Panc1 (cell line): ENCODE results near the gene LPIN1.

Experiments
- CTCF ChIP-seq: fragments of 450-650 bp; IDR thresholded peaks from 2 replicates; pipeline ENCODE4 v1.5.1; 2017; ENCODE audit warnings: mild to moderate bottlenecking
- REST ChIP-seq, 2 experiments: IDR thresholded peaks; 2 replicates each; pipeline ENCODE4 v1.6.1; 2011 to 2012; ENCODE audit warnings: low read depth in 2 of 2, control low read depth in 1 of 2, low read length in 1 of 2, mild to moderate bottlenecking in 1 of 2, moderate library complexity in 1 of 2; ENCODE audit not compliant: insufficient read depth in 1 of 2
- TCF7L2 ChIP-seq: IDR thresholded peaks from 2 replicates; pipeline ENCODE4 v1.6.1; 2011; ENCODE audit warnings: mild to moderate bottlenecking, low read depth, low read length, inconsistent platforms

GRCh38 chr2:11777066-11777782, 30.8 kb downstream of the LPIN1 start:
- TF ChIP-seq REST (IDR thresholded peaks at IDR 0.05; ENCODE audit: insufficient read depth in 1 of 2, low read depth in 2 of 2, low read length in 1 of 2) = no peak
- TF ChIP-seq CTCF = no peak
- TF ChIP-seq TCF7L2 = no peak
